Activated T-cell treated with anti-CD3 and anti-CD28 coated beads, Interleukin-2, amount 50 U/mL, for 72 hours (primary cell): ENCODE measurements around the gene F7. TPM values are rescaled to one million over a fixed set of nuclear protein-coding genes. Genes with fewer than 3 reads are reported as not detected.
A peak's percentile ranks its signal among the peaks of the same experiment; 100 is the strongest.
"Not testable (repeated sequence)": the region's sequence is repeated elsewhere in the genome, so short reads cannot be mapped to it uniquely, and the experiment has no call there.

Experiments used
- ATAC-seq, 2 donors: fragments of 150-1000 bp; cut with Tn5 transposase; replicated peaks in 1 of 2; 2 replicates each; pipeline ENCODE4 v1.10.0; 2021; ENCODE audit warnings: moderate library complexity in 2 of 2, mild to moderate bottlenecking in 1 of 2
- DNase-seq, 2 donors: peaks; one replicate each; pipeline ENCODE4 v3.0.0; 2021 to 2022; ENCODE audit warnings: mixed read lengths in 1 of 2
- H3K27ac Mint-ChIP-seq: one replicate; pipeline ENCODE4 v1.8.0; 2022; ENCODE audit warnings: mild to moderate bottlenecking, moderate library complexity, mixed read lengths
- H3K27me3 Mint-ChIP-seq: one replicate; pipeline ENCODE4 v1.8.0; 2022; ENCODE audit warnings: low read depth, mixed read lengths
- H3K36me3 Mint-ChIP-seq, 2 donors: one replicate each; pipeline ENCODE4 v1.8.0; 2022; ENCODE audit warnings: mixed read lengths in 2 of 2, mild to moderate bottlenecking in 1 of 2; ENCODE audit not compliant: insufficient read depth in 2 of 2
- H3K4me1 Mint-ChIP-seq: one replicate; pipeline ENCODE4 v1.8.0; 2022; ENCODE audit warnings: low read depth, mixed read lengths
- H3K4me3 Mint-ChIP-seq, 2 donors: one replicate each; pipeline ENCODE4 v1.8.0; 2022; ENCODE audit warnings: mild to moderate bottlenecking in 2 of 2, mixed read lengths in 2 of 2, moderate library complexity in 2 of 2
- H3K9me3 Mint-ChIP-seq, 2 donors: one replicate each; pipeline ENCODE4 v1.8.0; 2022; ENCODE audit warnings: mixed read lengths in 2 of 2
- total RNA-seq, 2 donors: library from RNA; stranded (reverse); gene quantifications; one replicate each; pipeline ENCODE4 v1.2.3, GENCODE V29; 2022

F7 gene
- total RNA-seq, 2 donors from 2014 or later, result not detected

- Mint-ChIP-seq H3K4me3 (no peak overlapping the region), H3K9me3 (no peaks in the 10 kb centered on the region), H3K4me1 (no peaks in the 10 kb centered on the region), H3K27me3 (no peaks in the 10 kb centered on the region), H3K27ac (no peak overlapping the region), H3K36me3 (no peaks in the 10 kb centered on the region)
- DNase-seq (no peak), ATAC-seq (no peak)
These were observed 11.2 kb upstream of the F7 start for GRCh38 chr13:113094410-113094800.

GRCh38 chr13:113095146-113096051 lies 10.2 kb upstream of the F7 start:
- H3K36me3 Mint-ChIP-seq, result no peaks in the 10 kb centered on the region
- no peak for DNase-seq

GRCh38 chr13:113096052-113096744 lies 9.4 kb upstream of the F7 start:
- ATAC-seq, result no peak
- Mint-ChIP-seq H3K4me3 (no peak overlapping the region), H3K36me3 (no peaks in the 10 kb centered on the region), H3K27ac (no peak overlapping the region), H3K4me1 (no peaks in the 10 kb centered on the region), H3K27me3 (no peaks in the 10 kb centered on the region), H3K9me3 (no peaks in the 10 kb centered on the region)
- no peak for DNase-seq

More at GRCh38 chr13:113095146-113096051, 10.2 kb upstream of the F7 start:
- no peak overlapping the region for H3K27ac Mint-ChIP-seq
- no peak overlapping the region for H3K4me3 Mint-ChIP-seq
- H3K9me3 Mint-ChIP-seq, result no peaks in the 10 kb centered on the region
- H3K4me1 Mint-ChIP-seq, result no peaks in the 10 kb centered on the region
- ATAC-seq, result no peak
- no peaks in the 10 kb centered on the region for H3K27me3 Mint-ChIP-seq

- no peaks in the 10 kb centered on the region for H3K9me3 Mint-ChIP-seq
- no peak overlapping the region for H3K27ac Mint-ChIP-seq
- no peak for ATAC-seq
- H3K4me3 Mint-ChIP-seq, result no peak overlapping the region
- no peak for DNase-seq
- no peaks in the 10 kb centered on the region for H3K36me3 Mint-ChIP-seq
- no peaks in the 10 kb centered on the region for H3K27me3 Mint-ChIP-seq
- no peaks in the 10 kb centered on the region for H3K4me1 Mint-ChIP-seq
These were observed 8.8 kb upstream of the F7 start for GRCh38 chr13:113096745-113097305.

GRCh38 chr13:113097651-113098050 lies 7.9 kb upstream of the F7 start:
- DNase-seq, result no peak
- Mint-ChIP-seq H3K4me3 (no peak overlapping the region), H3K27me3 (no peaks in the 10 kb centered on the region), H3K9me3 (no peaks in the 10 kb centered on the region), H3K27ac (no peak overlapping the region), H3K36me3 (no peaks in the 10 kb centered on the region), H3K4me1 (no peaks in the 10 kb centered on the region)
- ATAC-seq, result no peak

GRCh38 chr13:113098162-113098732 lies 7.3 kb upstream of the F7 start:
- no peak overlapping the region for H3K27ac Mint-ChIP-seq
- H3K4me3 Mint-ChIP-seq, result no peak overlapping the region
- no peak for ATAC-seq

GRCh38 chr13:113099142-113099541 lies 6.4 kb upstream of the F7 start:
- Mint-ChIP-seq H3K36me3 (no peaks in the 10 kb centered on the region), H3K4me3 (no peak overlapping the region), H3K27me3 (no peaks in the 10 kb centered on the region), H3K27ac (no peak overlapping the region), H3K4me1 (no peaks in the 10 kb centered on the region), H3K9me3 (no peaks in the 10 kb centered on the region)
- ATAC-seq (no peak), DNase-seq (no peak)

More at GRCh38 chr13:113098162-113098732, 7.3 kb upstream of the F7 start:
- Mint-ChIP-seq H3K36me3 (no peaks in the 10 kb centered on the region), H3K9me3 (no peaks in the 10 kb centered on the region), H3K27me3 (no peaks in the 10 kb centered on the region), H3K4me1 (no peaks in the 10 kb centered on the region)
- no peak for DNase-seq

GRCh38 chr13:113102302-113102701 lies 3.3 kb upstream of the F7 start:
- H3K36me3 Mint-ChIP-seq, ATAC-seq, H3K4me1 Mint-ChIP-seq, H3K9me3 Mint-ChIP-seq, H3K27ac Mint-ChIP-seq, DNase-seq, H3K27me3 Mint-ChIP-seq, H3K4me3 Mint-ChIP-seq: not testable (repeated sequence)

- no peaks in the 10 kb centered on the region for H3K9me3 Mint-ChIP-seq
- ATAC-seq, result no peak
- H3K27ac Mint-ChIP-seq, result no peak overlapping the region
These were observed 2.9 kb upstream of the F7 start for GRCh38 chr13:113102727-113103126.

GRCh38 chr13:113103646-113104045 lies 1.9 kb upstream of the F7 start:
- H3K4me1 Mint-ChIP-seq, result no peaks in the 10 kb centered on the region
- ATAC-seq, result no peak
- no peaks in the 10 kb centered on the region for H3K27me3 Mint-ChIP-seq

More at GRCh38 chr13:113102727-113103126, 2.9 kb upstream of the F7 start:
- H3K36me3 Mint-ChIP-seq, result peaks cover 0 to 2% of the 10 kb centered on the region in 2 donors
- no peak for DNase-seq
- H3K4me1 Mint-ChIP-seq, result no peaks in the 10 kb centered on the region
- no peaks in the 10 kb centered on the region for H3K27me3 Mint-ChIP-seq
- H3K4me3 Mint-ChIP-seq, result no peak overlapping the region

GRCh38 chr13:113105921-113106452 lies 396 bp downstream of the F7 start:
- no peak overlapping the region for H3K27ac Mint-ChIP-seq
- H3K27me3 Mint-ChIP-seq, result no peaks in the 10 kb centered on the region
- no peaks in the 10 kb centered on the region for H3K9me3 Mint-ChIP-seq
- ATAC-seq (no peak), DNase-seq (no peak)
- H3K36me3 Mint-ChIP-seq, result peaks cover 0 to 4% of the 10 kb centered on the region in 2 donors
- H3K4me1 Mint-ChIP-seq, result no peaks in the 10 kb centered on the region
- H3K4me3 Mint-ChIP-seq, result no peak overlapping the region

More at GRCh38 chr13:113103646-113104045, 1.9 kb upstream of the F7 start:
- Mint-ChIP-seq H3K9me3 (no peaks in the 10 kb centered on the region), H3K27ac (no peak overlapping the region), H3K4me3 (no peak overlapping the region), H3K36me3 (peaks cover 0 to 2% of the 10 kb centered on the region in 2 donors)
- no peak for DNase-seq

GRCh38 chr13:113106711-113107351 lies 1.2 kb downstream of the F7 start:
- DNase-seq (no peak), ATAC-seq (peak; percentile 9 to 25)
- Mint-ChIP-seq H3K9me3 (no peaks in the 10 kb centered on the region), H3K36me3 (peaks cover 0 to 4% of the 10 kb centered on the region in 2 donors), H3K27ac (peak overlapping the region; percentile 85), H3K4me3 (no peak overlapping the region), H3K4me1 (no peaks in the 10 kb centered on the region), H3K27me3 (no peaks in the 10 kb centered on the region)
